Suprapubic skin (tissue), 4 donors: ENCODE measurements around the gene TTL. TPM values are rescaled to one million over a fixed set of nuclear protein-coding genes. Genes with fewer than 3 reads are reported as not detected.

ENCODE experiments used
- DNase-seq, 2 donors: peaks; one replicate each; pipeline ENCODE4 v3.0.0-alpha.2; 2019; ENCODE audit warnings: low spot score in 2 of 2
- H3K27ac ChIP-seq: fragments of 200-600 bp; sonication (generic); one replicate; pipeline ENCODE4 v1.5.1; 2019
- H3K27me3 ChIP-seq: fragments of 200-600 bp; sonication (generic); one replicate; pipeline ENCODE4 v1.5.1; 2019
- H3K36me3 ChIP-seq: fragments of 200-600 bp; sonication (generic); one replicate; pipeline ENCODE4 v1.5.1; 2019
- H3K4me1 ChIP-seq: fragments of 200-600 bp; sonication (generic); one replicate; pipeline ENCODE4 v1.5.1; 2019
- H3K4me3 ChIP-seq: fragments of 200-600 bp; sonication (generic); one replicate; pipeline ENCODE4 v1.5.1; 2019; ENCODE audit warnings: mild to moderate bottlenecking
- H3K9me3 ChIP-seq: fragments of 200-600 bp; sonication (generic); one replicate; pipeline ENCODE4 v1.5.1; 2019
- EP300 ChIP-seq: sonication (generic); formaldehyde crosslinking; IDR thresholded peaks from one replicate; pipeline ENCODE4 v1.6.1; 2017; ENCODE audit warnings: antibody characterized with exemption
- POLR2A ChIP-seq, 2 donors: fragments of 450-650 bp; IDR thresholded peaks; one replicate each; pipeline ENCODE4 v1.6.1; 2017; ENCODE audit warnings: antibody characterized with exemption in 2 of 2, mild to moderate bottlenecking in 2 of 2, moderate library complexity in 2 of 2
- POLR2AphosphoS5 ChIP-seq, 3 donors: sonication (generic); formaldehyde crosslinking; IDR thresholded peaks; one replicate each; pipeline ENCODE4 v1.6.1; 2017; ENCODE audit warnings: antibody characterized with exemption in 3 of 3
- WGBS: methylation state at CpG from one replicate; pipeline ENCODE4 v1.1.5; 2018; 5-methylcytosine and 5-hydroxymethylcytosine counted together
- total RNA-seq, 4 donors: library from RNA; depleted of rRNA; stranded (reverse); fragments of >200 nt; gene quantifications; one replicate each; pipeline ENCODE4 v1.1.0, GENCODE V29; 2016
- TF ChIP-seq, protein P1 (sequence below), 2 donors: fragments of 200-600 bp in 1 of 2; fragments of 450-650 bp in 1 of 2; sonication (generic) in 1 of 2; IDR thresholded peaks; one replicate each; pipeline ENCODE4 v1.5.1; 2016 to 2019; ENCODE audit warnings: antibody characterized with exemption in 2 of 2, mild to moderate bottlenecking in 1 of 2, moderate library complexity in 1 of 2

The TTL gene
- total RNA-seq, 4 donors from 2014 or later, result 25.9 to 43.7 (median 32.0) TPM

GRCh38 chr2:112583497-112584133 lies 101.7 kb downstream of the TTL start:
- TF ChIP-seq, protein P1, sequence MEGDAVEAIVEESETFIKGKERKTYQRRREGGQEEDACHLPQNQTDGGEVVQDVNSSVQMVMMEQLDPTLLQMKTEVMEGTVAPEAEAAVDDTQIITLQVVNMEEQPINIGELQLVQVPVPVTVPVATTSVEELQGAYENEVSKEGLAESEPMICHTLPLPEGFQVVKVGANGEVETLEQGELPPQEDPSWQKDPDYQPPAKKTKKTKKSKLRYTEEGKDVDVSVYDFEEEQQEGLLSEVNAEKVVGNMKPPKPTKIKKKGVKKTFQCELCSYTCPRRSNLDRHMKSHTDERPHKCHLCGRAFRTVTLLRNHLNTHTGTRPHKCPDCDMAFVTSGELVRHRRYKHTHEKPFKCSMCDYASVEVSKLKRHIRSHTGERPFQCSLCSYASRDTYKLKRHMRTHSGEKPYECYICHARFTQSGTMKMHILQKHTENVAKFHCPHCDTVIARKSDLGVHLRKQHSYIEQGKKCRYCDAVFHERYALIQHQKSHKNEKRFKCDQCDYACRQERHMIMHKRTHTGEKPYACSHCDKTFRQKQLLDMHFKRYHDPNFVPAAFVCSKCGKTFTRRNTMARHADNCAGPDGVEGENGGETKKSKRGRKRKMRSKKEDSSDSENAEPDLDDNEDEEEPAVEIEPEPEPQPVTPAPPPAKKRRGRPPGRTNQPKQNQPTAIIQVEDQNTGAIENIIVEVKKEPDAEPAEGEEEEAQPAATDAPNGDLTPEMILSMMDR (IDR thresholded peaks at IDR 0.05), result no peak
- no peak for TF ChIP-seq EP300
- H3K27me3 ChIP-seq, result no peaks in the 10 kb centered on the region
- peak overlapping the region; percentile 73 for H3K4me3 ChIP-seq
- H3K9me3 ChIP-seq, result no peaks in the 10 kb centered on the region
- H3K4me1 ChIP-seq, result peaks cover 25% of the 10 kb centered on the region
- peaks cover 10% of the 10 kb centered on the region for H3K36me3 ChIP-seq
- peak overlapping the region; percentile 87 for H3K27ac ChIP-seq
- 48% methylated on average over 19 of the region's 19 CpGs for WGBS
- peak in 1 of 2 donors; percentile 83 for DNase-seq

DNA sequence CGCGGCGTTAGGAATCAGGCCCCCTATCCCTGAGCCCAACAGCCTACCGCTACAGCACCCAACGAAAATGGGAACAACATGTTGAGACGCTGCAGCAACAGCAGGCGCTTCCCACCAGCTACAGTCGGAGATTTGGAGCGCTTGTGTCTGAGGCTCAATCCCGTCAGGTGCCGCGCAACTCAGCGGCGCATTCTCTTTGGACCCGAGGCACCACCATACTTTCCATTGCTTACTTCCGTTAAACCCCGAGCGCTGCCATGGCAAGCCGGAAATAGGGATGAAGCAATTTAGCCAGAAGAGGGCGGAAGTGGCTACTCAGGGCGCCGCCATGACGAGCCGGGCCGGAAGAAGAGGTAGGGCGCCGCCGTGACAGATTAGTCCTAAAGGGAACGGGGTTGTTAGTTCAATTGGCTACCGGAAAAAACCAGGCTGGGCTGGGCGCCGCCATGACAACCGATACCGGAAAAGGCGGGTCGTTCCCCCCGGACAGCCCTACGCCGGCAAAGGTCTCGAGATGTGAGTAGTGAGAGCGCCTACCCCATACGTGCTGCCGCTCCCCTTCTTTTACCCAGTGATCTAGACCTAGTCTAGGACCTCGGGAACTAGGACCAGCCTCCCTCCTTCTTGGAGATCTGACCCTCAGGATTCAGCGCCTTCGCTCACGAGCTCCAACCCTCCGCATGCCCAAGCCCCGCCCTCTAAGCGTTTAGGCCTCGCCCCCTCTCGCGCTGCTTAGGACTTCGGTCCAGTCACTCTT lies 102.4 kb downstream of the TTL start, which contains the start of gene CHCHD5:
CHCHD5 (plus strand) TSS at position 476 of the 757 bp plus-strand sequence; CDS start at position 515, 39 bp downstream.
- Histone ChIP-seq H3K9me3 (no peaks in the 10 kb centered on the region), H3K27ac (peak within 1 kb of the TSS; percentile 87), H3K4me1 (peaks cover 25% of the 10 kb centered on the region), H3K27me3 (no peaks in the 10 kb centered on the region), H3K4me3 (peak within 1 kb of the TSS; percentile 73), H3K36me3 (peaks cover 12% of the 10 kb centered on the region)
- TF ChIP-seq EP300 (no peak), POLR2A (IDR thresholded peaks at IDR 0.05) (peak; percentile 20 to 38), POLR2AphosphoS5 (IDR thresholded peaks at IDR 0.05) (peak in 2 of 3 donors; percentile 86 to 89)
- TF ChIP-seq, protein P1 (IDR thresholded peaks at IDR 0.05), result peak in 1 of 2 donors; percentile 17
- WGBS, result 3% methylated on average over 40 of the region's 54 CpGs
- DNase-seq, result peak; percentile 98

DNA sequence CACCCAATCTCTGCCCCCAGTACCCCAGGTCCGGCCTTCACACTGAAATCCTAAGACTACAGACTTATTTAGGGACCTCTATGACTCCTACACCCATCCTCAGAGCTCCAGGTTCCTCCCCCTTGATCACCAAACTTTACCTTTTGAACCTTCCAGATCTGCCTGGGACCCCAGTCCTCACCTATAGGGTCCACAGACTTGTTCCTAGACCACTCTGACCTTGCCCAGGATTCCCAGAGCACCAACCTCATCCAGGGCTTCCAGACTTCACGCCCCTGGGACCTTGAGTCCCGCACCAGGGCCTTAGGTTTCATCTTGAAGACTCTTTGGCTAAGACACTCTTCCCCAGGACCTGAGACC lies 102.9 kb downstream of the TTL start:
- Histone ChIP-seq H3K27me3 (no peaks in the 10 kb centered on the region), H3K27ac (peak overlapping the region; percentile 87), H3K36me3 (peaks cover 16% of the 10 kb centered on the region), H3K9me3 (no peaks in the 10 kb centered on the region), H3K4me1 (peaks cover 25% of the 10 kb centered on the region), H3K4me3 (peak overlapping the region; percentile 73)
- TF ChIP-seq POLR2A (IDR thresholded peaks at IDR 0.05), result no peak
- no peak for TF ChIP-seq EP300
- TF ChIP-seq, protein P1 (IDR thresholded peaks at IDR 0.05), result no peak
- TF ChIP-seq POLR2AphosphoS5 (IDR thresholded peaks at IDR 0.05), result no peak
- no peak for DNase-seq
- 62% methylated on average over 3 of the region's 3 CpGs for WGBS

GRCh38 chr2:112585400-112585799 lies 103.4 kb downstream of the TTL start:
- peaks cover 25% of the 10 kb centered on the region for H3K4me1 ChIP-seq
- peak overlapping the region; percentile 73 for H3K4me3 ChIP-seq
- WGBS, result 98% methylated on average over 3 of the region's 3 CpGs
- H3K9me3 ChIP-seq, result no peaks in the 10 kb centered on the region
- no peak for TF ChIP-seq POLR2AphosphoS5 (IDR thresholded peaks at IDR 0.05)
- H3K27ac ChIP-seq, result peak overlapping the region; percentile 87
- DNase-seq, result no peak
- peaks cover 16% of the 10 kb centered on the region for H3K36me3 ChIP-seq
- no peaks in the 10 kb centered on the region for H3K27me3 ChIP-seq

GRCh38 chr2:112585873-112586464 lies 104.0 kb downstream of the TTL start:
- no peaks in the 10 kb centered on the region for H3K9me3 ChIP-seq
- H3K36me3 ChIP-seq, result peaks cover 20% of the 10 kb centered on the region
- no peaks in the 10 kb centered on the region for H3K27me3 ChIP-seq
- no peak for DNase-seq
- peaks cover 25% of the 10 kb centered on the region for H3K4me1 ChIP-seq
- no peak overlapping the region for H3K27ac ChIP-seq
- no peak overlapping the region for H3K4me3 ChIP-seq
- WGBS, result 95% methylated on average over 9 of the region's 18 CpGs
- TF ChIP-seq EP300, result no peak
- TF ChIP-seq, protein P1 (IDR thresholded peaks at IDR 0.05), result no peak
